DMS53 treated with DMSO at 0.1 percent for 48 hours (cell line): Measurements from ENCODE around the gene CDK14.

Source experiments
- DNase-seq: peaks from one replicate; lab custom pipeline; 2025; ENCODE audit not compliant: unreplicated experiment; lab: John Stamatoyannopoulos, UW

CDK14 gene

GRCh38 chr7:90938371-90938770 lies 342.2 kb downstream of the CDK14 start:
- DNase-seq, result no peak

GRCh38 chr7:90939666-90940065 lies 343.5 kb downstream of the CDK14 start:
- no peak for DNase-seq

- no peak for DNase-seq
Measured at GRCh38 chr7:90944021-90944420, 347.9 kb downstream of the CDK14 start.

- no peak for DNase-seq
Measured at GRCh38 chr7:90945104-90945787, 349.1 kb downstream of the CDK14 start.

- DNase-seq, result no peak
Measured at GRCh38 chr7:90946730-90947501, 350.8 kb downstream of the CDK14 start.

- no peak for DNase-seq
Measured at GRCh38 chr7:90948085-90948484, 352.0 kb downstream of the CDK14 start.

GRCh38 chr7:90951229-90951628 lies 355.1 kb downstream of the CDK14 start:
- DNase-seq, result no peak

GRCh38 chr7:90951986-90952954 lies 356.1 kb downstream of the CDK14 start:
- no peak for DNase-seq

- DNase-seq, result peak; percentile 92
Measured at GRCh38 chr7:90955641-90956207, 359.6 kb downstream of the CDK14 start.

- no peak for DNase-seq
Measured at GRCh38 chr7:90957883-90958282, 361.8 kb downstream of the CDK14 start.

GRCh38 chr7:90958647-90959046 lies 362.5 kb downstream of the CDK14 start:
- DNase-seq, result peak; percentile 32

- DNase-seq, result no peak
Measured at GRCh38 chr7:90961037-90961725, 365.1 kb downstream of the CDK14 start.

- no peak for DNase-seq
Measured at GRCh38 chr7:90965211-90965610, 369.1 kb downstream of the CDK14 start.

- no peak for DNase-seq
Measured at GRCh38 chr7:90966346-90966745, 370.2 kb downstream of the CDK14 start.

- no peak for DNase-seq
Measured at GRCh38 chr7:90968871-90969270, 372.8 kb downstream of the CDK14 start.

GRCh38 chr7:90972906-90973550 lies 376.9 kb downstream of the CDK14 start:
- no peak for DNase-seq

- DNase-seq, result no peak
Measured at GRCh38 chr7:90977056-90977455, 380.9 kb downstream of the CDK14 start.

- no peak for DNase-seq
Measured at GRCh38 chr7:90980545-90980944, 384.4 kb downstream of the CDK14 start.

- DNase-seq, result no peak
Measured at GRCh38 chr7:90982228-90982627, 386.1 kb downstream of the CDK14 start.

GRCh38 chr7:90984692-90985091 lies 388.6 kb downstream of the CDK14 start:
- no peak for DNase-seq
